ENCODE data around the gene KLHL13.

The KLHL13 gene

GRCh38 chrX:118100091-118100490 lies 16.5 kb downstream of the KLHL13 start:
- no CpG with 5 or more reads among the region's 5 CpGs for WGBS, 2 donors (ENCODE audit: extremely low coverage in 2 of 2, insufficient read length in 2 of 2, insufficient replicate concordance in 1 of 2)

GRCh38 chrX:118088084-118088483 lies 28.5 kb downstream of the KLHL13 start:
- Histone ChIP-seq H2BK15ac (ENCODE audit: low read length) (no peak overlapping the region), H4K91ac (ENCODE audit: low read depth, low read length, poor library complexity) (no peak overlapping the region)

More at GRCh38 chrX:118100091-118100490, 16.5 kb downstream of the KLHL13 start:
- no peak overlapping the region for H2BK15ac ChIP-seq (ENCODE audit: low read length)
- H4K91ac ChIP-seq (ENCODE audit: low read depth, low read length, poor library complexity), result no peak overlapping the region
- H2AFZ ChIP-seq (ENCODE audit: low read length), result no peak overlapping the region
- no peak overlapping the region for H3K4me3 ChIP-seq (ENCODE audit: low read length in 2 of 2)
- no peak overlapping the region for H3K14ac ChIP-seq (ENCODE audit: low read length)
- no peak overlapping the region for H2BK120ac ChIP-seq (ENCODE audit: low read depth, low read length)
- H3K23ac ChIP-seq (ENCODE audit: low read depth, low read length, poor library complexity), result no peak overlapping the region
- no peaks in the 10 kb centered on the region for H3K4me1 ChIP-seq (ENCODE audit: control insufficient read depth in 2 of 2, insufficient read depth in 1 of 2, low read depth in 1 of 2, low read length in 2 of 2)
- no peak overlapping the region for H2BK12ac ChIP-seq (ENCODE audit: low read length)
- H2AK5ac ChIP-seq (ENCODE audit: low read depth, low read length), result no peak overlapping the region
- no peak overlapping the region for H3K4ac ChIP-seq (ENCODE audit: low read length)
- H3K27ac ChIP-seq (replicated peaks; ENCODE audit: low read length), result no peak overlapping the region
- H3K4me2 ChIP-seq (ENCODE audit: insufficient read depth, low read length, poor library complexity, severe bottlenecking), result no peak overlapping the region
- no peaks in the 10 kb centered on the region for H3K79me1 ChIP-seq (ENCODE audit: low read depth, low read length)
- H3K9me3 ChIP-seq (replicated peaks in 1 of 2; ENCODE audit: control insufficient read depth in 2 of 2, insufficient read depth in 1 of 2, low read depth in 1 of 2, low read length in 2 of 2), result no peaks in the 10 kb centered on the region
- no peak overlapping the region for H3K9ac ChIP-seq (ENCODE audit: low read depth, low read length, poor library complexity)
- H3K36me3 ChIP-seq (replicated peaks in 1 of 2; ENCODE audit: control insufficient read depth in 2 of 2, insufficient read depth in 2 of 2, low read length in 2 of 2), result no peaks in the 10 kb centered on the region
- H2BK5ac ChIP-seq (ENCODE audit: low read length), result no peak overlapping the region
- no peak overlapping the region for H4K8ac ChIP-seq (ENCODE audit: low read depth, low read length)
- H3K18ac ChIP-seq (ENCODE audit: low read length), result no peak overlapping the region
- DNase-seq (ENCODE audit: low spot score), result no peak
- H3K27me3 ChIP-seq (ENCODE audit: control insufficient read depth in 3 of 3, insufficient read depth in 3 of 3, low read depth in 1 of 3, low read length in 3 of 3), result no peaks in the 10 kb centered on the region

DNA sequence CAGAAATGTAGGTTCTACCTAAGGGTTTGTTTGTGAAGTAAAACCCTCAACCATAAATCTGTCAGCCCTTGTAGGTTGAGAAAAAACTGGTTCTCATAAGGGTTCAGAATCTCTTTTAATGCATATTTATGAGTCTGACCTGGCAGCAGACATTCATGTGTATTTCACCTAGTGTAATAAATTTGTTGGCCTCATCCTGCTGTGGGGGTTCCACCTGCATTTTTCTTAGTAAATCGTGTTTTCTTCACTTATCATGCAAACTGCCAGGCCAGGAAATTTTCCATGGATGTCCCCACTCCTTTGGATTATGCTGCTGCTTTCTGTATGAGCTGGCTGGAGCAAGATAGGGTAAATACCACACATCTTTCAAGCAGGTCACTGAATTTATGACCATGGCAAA lies 42.4 kb downstream of the KLHL13 start:
- H3K23ac ChIP-seq (ENCODE audit: low read depth, low read length, poor library complexity), result no peak overlapping the region
- H2BK120ac ChIP-seq (ENCODE audit: low read depth, low read length), result no peak overlapping the region
- no peak overlapping the region for H4K8ac ChIP-seq (ENCODE audit: low read depth, low read length)
- H3K79me1 ChIP-seq (ENCODE audit: low read depth, low read length), result no peaks in the 10 kb centered on the region
- no peak for DNase-seq (ENCODE audit: low spot score)
- H3K4me1 ChIP-seq (ENCODE audit: control insufficient read depth in 2 of 2, insufficient read depth in 1 of 2, low read depth in 1 of 2, low read length in 2 of 2), result no peaks in the 10 kb centered on the region
- no peak overlapping the region for H3K18ac ChIP-seq (ENCODE audit: low read length)
- no peak overlapping the region for H2AK5ac ChIP-seq (ENCODE audit: low read depth, low read length)
- H3K27ac ChIP-seq (replicated peaks; ENCODE audit: low read length), result no peak overlapping the region
- H4K91ac ChIP-seq (ENCODE audit: low read depth, low read length, poor library complexity), result no peak overlapping the region
- WGBS, 2 donors (ENCODE audit: extremely low coverage in 2 of 2, insufficient read length in 2 of 2, insufficient replicate concordance in 1 of 2), result no CpG with 5 or more reads among the region's 1 CpG
- H2BK15ac ChIP-seq (ENCODE audit: low read length), result no peak overlapping the region
- no peak overlapping the region for H2BK12ac ChIP-seq (ENCODE audit: low read length)
- no peak overlapping the region for H3K14ac ChIP-seq (ENCODE audit: low read length)
- no peaks in the 10 kb centered on the region for H3K9me3 ChIP-seq (replicated peaks in 1 of 2; ENCODE audit: control insufficient read depth in 2 of 2, insufficient read depth in 1 of 2, low read depth in 1 of 2, low read length in 2 of 2)
- H3K4me3 ChIP-seq (ENCODE audit: low read length in 2 of 2), result no peak overlapping the region
- H2BK5ac ChIP-seq (ENCODE audit: low read length), result no peak overlapping the region
- no peak overlapping the region for H3K4ac ChIP-seq (ENCODE audit: low read length)
- H3K27me3 ChIP-seq (ENCODE audit: control insufficient read depth in 3 of 3, insufficient read depth in 3 of 3, low read depth in 1 of 3, low read length in 3 of 3), result no peaks in the 10 kb centered on the region
- H3K9ac ChIP-seq (ENCODE audit: low read depth, low read length, poor library complexity), result no peak overlapping the region
- no peaks in the 10 kb centered on the region for H3K36me3 ChIP-seq (replicated peaks in 1 of 2; ENCODE audit: control insufficient read depth in 2 of 2, insufficient read depth in 2 of 2, low read length in 2 of 2)
- H3K4me2 ChIP-seq (ENCODE audit: insufficient read depth, low read length, poor library complexity, severe bottlenecking), result no peak overlapping the region
- no peak overlapping the region for H2AFZ ChIP-seq (ENCODE audit: low read length)

More at GRCh38 chrX:118088084-118088483, 28.5 kb downstream of the KLHL13 start:
- Histone ChIP-seq H3K4me3 (ENCODE audit: low read length in 2 of 2) (no peak overlapping the region), H3K9ac (ENCODE audit: low read depth, low read length, poor library complexity) (no peak overlapping the region), H3K79me1 (ENCODE audit: low read depth, low read length) (no peaks in the 10 kb centered on the region), H4K8ac (ENCODE audit: low read depth, low read length) (no peak overlapping the region), H3K14ac (ENCODE audit: low read length) (no peak overlapping the region), H2BK5ac (ENCODE audit: low read length) (no peak overlapping the region), H3K36me3 (replicated peaks in 1 of 2; ENCODE audit: control insufficient read depth in 2 of 2, insufficient read depth in 2 of 2, low read length in 2 of 2) (no peaks in the 10 kb centered on the region), H3K18ac (ENCODE audit: low read length) (no peak overlapping the region), H2BK12ac (ENCODE audit: low read length) (no peak overlapping the region), H3K23ac (ENCODE audit: low read depth, low read length, poor library complexity) (no peak overlapping the region), H2AFZ (ENCODE audit: low read length) (no peak overlapping the region), H3K4me2 (ENCODE audit: insufficient read depth, low read length, poor library complexity, severe bottlenecking) (no peak overlapping the region), H3K27me3 (ENCODE audit: control insufficient read depth in 3 of 3, insufficient read depth in 3 of 3, low read depth in 1 of 3, low read length in 3 of 3) (no peaks in the 10 kb centered on the region), H3K27ac (replicated peaks; ENCODE audit: low read length) (no peak overlapping the region), H3K4ac (ENCODE audit: low read length) (no peak overlapping the region), H3K4me1 (ENCODE audit: control insufficient read depth in 2 of 2, insufficient read depth in 1 of 2, low read depth in 1 of 2, low read length in 2 of 2) (no peaks in the 10 kb centered on the region), H3K9me3 (replicated peaks in 1 of 2; ENCODE audit: control insufficient read depth in 2 of 2, insufficient read depth in 1 of 2, low read depth in 1 of 2, low read length in 2 of 2) (no peaks in the 10 kb centered on the region), H2AK5ac (ENCODE audit: low read depth, low read length) (no peak overlapping the region), H2BK120ac (ENCODE audit: low read depth, low read length) (no peak overlapping the region)
- DNase-seq (ENCODE audit: low spot score), result no peak
- 100% methylated on average over 1 of the region's 4 CpGs; no CpG with 5 or more reads in 1 of the 2 donors for WGBS, 2 donors (ENCODE audit: extremely low coverage in 2 of 2, insufficient read length in 2 of 2, insufficient replicate concordance in 1 of 2)

GRCh38 chrX:118066867-118067515 lies 49.6 kb downstream of the KLHL13 start:
- no peak overlapping the region for H3K4me3 ChIP-seq (ENCODE audit: low read length in 2 of 2)
- H3K4me2 ChIP-seq (ENCODE audit: insufficient read depth, low read length, poor library complexity, severe bottlenecking), result no peak overlapping the region
- WGBS, 2 donors (ENCODE audit: extremely low coverage in 2 of 2, insufficient read length in 2 of 2, insufficient replicate concordance in 1 of 2), result no CpG with 5 or more reads among the region's 2 CpGs
- no peak overlapping the region for H3K14ac ChIP-seq (ENCODE audit: low read length)
- no peak overlapping the region for H3K18ac ChIP-seq (ENCODE audit: low read length)
- no peak overlapping the region for H2BK12ac ChIP-seq (ENCODE audit: low read length)
- no peak for DNase-seq (ENCODE audit: low spot score)
- H2BK15ac ChIP-seq (ENCODE audit: low read length), result no peak overlapping the region
- no peak overlapping the region for H2AFZ ChIP-seq (ENCODE audit: low read length)
- H3K9ac ChIP-seq (ENCODE audit: low read depth, low read length, poor library complexity), result no peak overlapping the region
- H3K79me1 ChIP-seq (ENCODE audit: low read depth, low read length), result no peaks in the 10 kb centered on the region
- no peak overlapping the region for H2AK5ac ChIP-seq (ENCODE audit: low read depth, low read length)
- no peak overlapping the region for H4K91ac ChIP-seq (ENCODE audit: low read depth, low read length, poor library complexity)
- no peaks in the 10 kb centered on the region for H3K36me3 ChIP-seq (replicated peaks in 1 of 2; ENCODE audit: control insufficient read depth in 2 of 2, insufficient read depth in 2 of 2, low read length in 2 of 2)
- no peaks in the 10 kb centered on the region for H3K9me3 ChIP-seq (replicated peaks in 1 of 2; ENCODE audit: control insufficient read depth in 2 of 2, insufficient read depth in 1 of 2, low read depth in 1 of 2, low read length in 2 of 2)
- H2BK120ac ChIP-seq (ENCODE audit: low read depth, low read length), result no peak overlapping the region
- H4K8ac ChIP-seq (ENCODE audit: low read depth, low read length), result no peak overlapping the region
- no peaks in the 10 kb centered on the region for H3K4me1 ChIP-seq (ENCODE audit: control insufficient read depth in 2 of 2, insufficient read depth in 1 of 2, low read depth in 1 of 2, low read length in 2 of 2)
- H3K27me3 ChIP-seq (ENCODE audit: control insufficient read depth in 3 of 3, insufficient read depth in 3 of 3, low read depth in 1 of 3, low read length in 3 of 3), result no peaks in the 10 kb centered on the region
- no peak overlapping the region for H3K27ac ChIP-seq (replicated peaks; ENCODE audit: low read length)
- no peak overlapping the region for H2BK5ac ChIP-seq (ENCODE audit: low read length)
- no peak overlapping the region for H3K23ac ChIP-seq (ENCODE audit: low read depth, low read length, poor library complexity)
- H3K4ac ChIP-seq (ENCODE audit: low read length), result no peak overlapping the region
